Loucy (cell line): ENCODE data around the gene ELMOD2.

Experiments
- EZH2phosphoT487 ChIP-seq: fragments of 200-600 bp; IDR thresholded peaks from 2 replicates; pipeline ENCODE4 v1.6.1; 2018; ENCODE audit warnings: antibody characterized with exemption, mild to moderate bottlenecking, moderate library complexity, borderline replicate concordance
- TF ChIP-seq, protein P1 (sequence below): fragments of 200-600 bp; sonication (generic); conservative IDR thresholded peaks from 2 replicates; pipeline ENCODE4 v1.5.1; 2014; ENCODE audit warnings: mild to moderate bottlenecking, antibody characterized with exemption, low read length

DNA sequence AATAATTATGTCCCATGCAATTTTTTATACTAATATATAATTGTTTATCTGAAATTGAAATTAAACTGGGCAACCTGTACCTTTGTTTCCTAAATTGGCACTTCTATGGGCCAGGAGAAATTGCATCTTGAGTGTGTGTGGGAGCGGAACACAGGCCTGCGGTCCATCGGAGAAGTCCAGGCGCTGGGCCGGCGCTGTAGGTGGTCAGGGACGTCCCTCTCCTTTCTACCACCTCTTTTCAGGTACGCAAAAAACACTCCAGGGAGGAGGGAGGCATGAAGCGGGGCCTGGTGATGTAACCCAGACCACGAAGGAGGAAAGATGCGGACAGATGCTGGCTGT is 26.6 kb upstream of the ELMOD2 start:
- TF ChIP-seq, protein P1, sequence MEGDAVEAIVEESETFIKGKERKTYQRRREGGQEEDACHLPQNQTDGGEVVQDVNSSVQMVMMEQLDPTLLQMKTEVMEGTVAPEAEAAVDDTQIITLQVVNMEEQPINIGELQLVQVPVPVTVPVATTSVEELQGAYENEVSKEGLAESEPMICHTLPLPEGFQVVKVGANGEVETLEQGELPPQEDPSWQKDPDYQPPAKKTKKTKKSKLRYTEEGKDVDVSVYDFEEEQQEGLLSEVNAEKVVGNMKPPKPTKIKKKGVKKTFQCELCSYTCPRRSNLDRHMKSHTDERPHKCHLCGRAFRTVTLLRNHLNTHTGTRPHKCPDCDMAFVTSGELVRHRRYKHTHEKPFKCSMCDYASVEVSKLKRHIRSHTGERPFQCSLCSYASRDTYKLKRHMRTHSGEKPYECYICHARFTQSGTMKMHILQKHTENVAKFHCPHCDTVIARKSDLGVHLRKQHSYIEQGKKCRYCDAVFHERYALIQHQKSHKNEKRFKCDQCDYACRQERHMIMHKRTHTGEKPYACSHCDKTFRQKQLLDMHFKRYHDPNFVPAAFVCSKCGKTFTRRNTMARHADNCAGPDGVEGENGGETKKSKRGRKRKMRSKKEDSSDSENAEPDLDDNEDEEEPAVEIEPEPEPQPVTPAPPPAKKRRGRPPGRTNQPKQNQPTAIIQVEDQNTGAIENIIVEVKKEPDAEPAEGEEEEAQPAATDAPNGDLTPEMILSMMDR, result no peak
- no peak for TF ChIP-seq EZH2phosphoT487
